Measurements from ENCODE around the gene FLNB. TPM values are rescaled to one million over a fixed set of nuclear protein-coding genes. Genes with fewer than 3 reads are reported as not detected.
A peak's percentile ranks its signal among the peaks of the same experiment; 100 is the strongest.

Gene FLNB
- total RNA-seq, 2 donors from 2014 or later, result 46.1 to 56.7 TPM

DNA sequence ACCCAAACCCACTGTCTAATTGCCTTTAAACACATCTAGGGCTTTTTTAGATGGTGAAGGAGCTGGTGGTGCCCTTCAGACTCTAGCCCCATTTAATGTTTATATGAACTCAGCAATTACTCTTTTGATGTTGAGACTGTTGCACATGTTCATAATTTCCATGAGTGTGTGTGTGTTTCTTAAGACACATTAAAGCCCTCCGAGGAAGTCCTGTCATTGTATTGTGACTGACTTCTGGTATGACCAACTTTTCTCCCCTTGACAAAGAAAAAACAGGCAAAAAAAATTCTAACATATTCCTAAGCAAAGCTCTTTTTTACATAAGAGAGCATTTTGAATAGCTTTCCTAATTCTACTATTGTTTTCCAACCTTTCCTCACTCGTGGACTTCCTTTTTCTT lies 91.6 kb downstream of the FLNB start:
- no peaks in the 10 kb centered on the region for H3K9me3 Mint-ChIP-seq
- peaks cover 7% of the 10 kb centered on the region for H3K4me1 Mint-ChIP-seq (ENCODE audit: low read depth)
- H3K27ac Mint-ChIP-seq, result no peak overlapping the region
- DNase-seq (no peak), ATAC-seq (replicated peaks in 1 of 2) (no peak)
- no peak overlapping the region for H3K4me3 Mint-ChIP-seq
- peaks cover 2 to 4% of the 10 kb centered on the region in 2 donors for H3K36me3 Mint-ChIP-seq (ENCODE audit: insufficient read depth in 2 of 2)
- H3K27me3 Mint-ChIP-seq (ENCODE audit: low read depth), result no peaks in the 10 kb centered on the region

- peaks cover 2 to 4% of the 10 kb centered on the region in 2 donors for H3K36me3 Mint-ChIP-seq (ENCODE audit: insufficient read depth in 2 of 2)
- H3K9me3 Mint-ChIP-seq, result no peaks in the 10 kb centered on the region
- H3K4me1 Mint-ChIP-seq (ENCODE audit: low read depth), result peaks cover 7% of the 10 kb centered on the region
- DNase-seq, result no peak
- ATAC-seq (replicated peaks in 1 of 2), result no peak
- no peak overlapping the region for H3K27ac Mint-ChIP-seq
- no peaks in the 10 kb centered on the region for H3K27me3 Mint-ChIP-seq (ENCODE audit: low read depth)
- H3K4me3 Mint-ChIP-seq, result no peak overlapping the region
Observed at GRCh38 chr3:58101499-58102389, 93.5 kb downstream of the FLNB start.

- H3K36me3 Mint-ChIP-seq (ENCODE audit: insufficient read depth in 2 of 2), result peaks cover 2 to 4% of the 10 kb centered on the region in 2 donors
- peaks cover 7% of the 10 kb centered on the region for H3K4me1 Mint-ChIP-seq (ENCODE audit: low read depth)
- no peaks in the 10 kb centered on the region for H3K9me3 Mint-ChIP-seq
- no peak for DNase-seq
- H3K27me3 Mint-ChIP-seq (ENCODE audit: low read depth), result no peaks in the 10 kb centered on the region
- H3K4me3 Mint-ChIP-seq, result no peak overlapping the region
- no peak for ATAC-seq (replicated peaks in 1 of 2)
- no peak overlapping the region for H3K27ac Mint-ChIP-seq
Observed at GRCh38 chr3:58102390-58102750, 94.1 kb downstream of the FLNB start.

GRCh38 chr3:58102976-58103451 lies 94.8 kb downstream of the FLNB start:
- Mint-ChIP-seq H3K36me3 (ENCODE audit: insufficient read depth in 2 of 2) (peaks cover 1 to 4% of the 10 kb centered on the region in 2 donors), H3K9me3 (no peaks in the 10 kb centered on the region), H3K27ac (no peak overlapping the region), H3K27me3 (ENCODE audit: low read depth) (no peaks in the 10 kb centered on the region), H3K4me1 (ENCODE audit: low read depth) (peaks cover 7% of the 10 kb centered on the region), H3K4me3 (no peak overlapping the region)
- DNase-seq, result no peak
- no peak for ATAC-seq (replicated peaks in 1 of 2)

DNA sequence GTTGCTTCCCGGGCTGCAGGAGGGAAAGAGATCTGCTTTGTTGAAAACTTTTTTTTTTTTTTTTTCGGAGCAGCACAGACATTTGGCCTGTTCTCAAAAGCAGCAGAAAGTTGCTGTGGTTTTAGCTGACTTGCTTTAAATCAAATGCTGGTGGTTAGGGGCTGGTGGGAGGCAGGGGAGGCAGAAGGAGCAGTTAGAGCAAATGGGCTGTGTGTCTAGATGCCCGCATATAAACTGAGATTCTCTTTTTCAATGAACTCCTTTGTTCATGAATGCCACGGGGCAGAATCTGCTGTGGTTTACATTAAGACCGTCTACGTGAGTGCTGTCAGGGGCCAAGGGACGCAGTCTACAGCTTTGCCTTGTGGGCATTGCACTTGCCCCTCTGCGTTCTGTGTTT lies 95.9 kb downstream of the FLNB start:
- H3K4me1 Mint-ChIP-seq (ENCODE audit: low read depth), result peaks cover 7% of the 10 kb centered on the region
- ATAC-seq (replicated peaks in 1 of 2) (no peak), DNase-seq (no peak)
- no peak overlapping the region for H3K27ac Mint-ChIP-seq
- H3K9me3 Mint-ChIP-seq, result no peaks in the 10 kb centered on the region
- no peaks in the 10 kb centered on the region for H3K27me3 Mint-ChIP-seq (ENCODE audit: low read depth)
- H3K36me3 Mint-ChIP-seq (ENCODE audit: insufficient read depth in 2 of 2), result peaks cover 0 to 4% of the 10 kb centered on the region in 2 donors
- H3K4me3 Mint-ChIP-seq, result peak overlapping the region in 1 of 2 donors; percentile 13

GRCh38 chr3:58104712-58105111 lies 96.5 kb downstream of the FLNB start:
- H3K4me3 Mint-ChIP-seq, result no peak overlapping the region
- H3K36me3 Mint-ChIP-seq (ENCODE audit: insufficient read depth in 2 of 2), result peaks cover 0 to 4% of the 10 kb centered on the region in 2 donors
- ATAC-seq (replicated peaks in 1 of 2) (no peak), DNase-seq (no peak)
- H3K27ac Mint-ChIP-seq, result no peak overlapping the region
- H3K4me1 Mint-ChIP-seq (ENCODE audit: low read depth), result peaks cover 7% of the 10 kb centered on the region
- H3K9me3 Mint-ChIP-seq, result no peaks in the 10 kb centered on the region
- no peaks in the 10 kb centered on the region for H3K27me3 Mint-ChIP-seq (ENCODE audit: low read depth)

- H3K4me1 Mint-ChIP-seq (ENCODE audit: low read depth), result peaks cover 7% of the 10 kb centered on the region
- H3K4me3 Mint-ChIP-seq, result no peak overlapping the region
- no peaks in the 10 kb centered on the region for H3K9me3 Mint-ChIP-seq
- H3K27ac Mint-ChIP-seq, result no peak overlapping the region
- H3K36me3 Mint-ChIP-seq (ENCODE audit: insufficient read depth in 2 of 2), result peaks cover 0 to 4% of the 10 kb centered on the region in 2 donors
- no peaks in the 10 kb centered on the region for H3K27me3 Mint-ChIP-seq (ENCODE audit: low read depth)
- DNase-seq (no peak), ATAC-seq (replicated peaks in 1 of 2) (no peak)
Observed at GRCh38 chr3:58105196-58105595, 97.0 kb downstream of the FLNB start.

DNA sequence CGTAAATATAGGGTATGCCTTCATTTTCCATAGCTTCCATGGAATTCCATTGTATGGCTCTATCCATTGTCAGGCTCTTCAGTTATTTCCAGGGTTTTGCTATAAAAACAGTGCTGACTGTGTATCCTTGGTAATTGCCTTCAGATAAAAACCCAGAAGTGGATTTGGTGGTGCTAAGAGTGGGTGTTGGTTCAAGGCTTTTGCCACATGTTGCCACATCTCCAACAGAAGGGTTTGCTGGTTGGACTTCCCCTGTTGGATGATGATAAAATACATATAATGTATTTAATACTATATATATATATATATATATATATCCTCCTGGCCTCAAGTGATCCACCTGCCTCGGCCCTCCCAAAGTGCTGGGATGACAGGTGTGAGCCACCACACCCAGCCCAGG lies 97.8 kb downstream of the FLNB start:
- peaks cover 7% of the 10 kb centered on the region for H3K4me1 Mint-ChIP-seq (ENCODE audit: low read depth)
- H3K9me3 Mint-ChIP-seq, result no peaks in the 10 kb centered on the region
- peaks cover 0 to 4% of the 10 kb centered on the region in 2 donors for H3K36me3 Mint-ChIP-seq (ENCODE audit: insufficient read depth in 2 of 2)
- no peak overlapping the region for H3K4me3 Mint-ChIP-seq
- ATAC-seq (replicated peaks in 1 of 2), result no peak
- peak overlapping the region; percentile 27 for H3K27ac Mint-ChIP-seq
- no peak for DNase-seq
- no peaks in the 10 kb centered on the region for H3K27me3 Mint-ChIP-seq (ENCODE audit: low read depth)

DNA sequence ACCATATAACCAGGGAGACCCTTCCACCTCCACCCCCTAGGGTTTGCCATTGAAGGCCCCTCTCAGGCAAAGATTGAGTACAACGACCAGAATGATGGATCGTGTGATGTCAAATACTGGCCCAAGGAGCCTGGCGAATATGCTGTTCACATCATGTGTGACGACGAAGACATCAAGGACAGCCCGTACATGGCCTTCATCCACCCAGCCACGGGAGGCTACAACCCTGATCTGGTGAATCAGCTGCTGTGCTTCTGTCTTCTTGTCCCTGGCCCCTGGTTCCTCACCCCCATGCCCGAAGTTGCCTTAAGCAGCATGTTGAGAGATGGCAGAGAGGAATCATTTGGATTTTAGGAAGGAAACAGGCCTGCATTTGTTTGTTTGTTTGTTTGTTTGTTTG lies 98.4 kb downstream of the FLNB start:
- H3K27ac Mint-ChIP-seq, result no peak overlapping the region
- ATAC-seq (replicated peaks in 1 of 2), result no peak
- H3K4me3 Mint-ChIP-seq, result no peak overlapping the region
- H3K4me1 Mint-ChIP-seq (ENCODE audit: low read depth), result peaks cover 13% of the 10 kb centered on the region
- no peaks in the 10 kb centered on the region for H3K9me3 Mint-ChIP-seq
- DNase-seq, result no peak
- H3K36me3 Mint-ChIP-seq (ENCODE audit: insufficient read depth in 2 of 2), result peaks cover 0 to 4% of the 10 kb centered on the region in 2 donors
- no peaks in the 10 kb centered on the region for H3K27me3 Mint-ChIP-seq (ENCODE audit: low read depth)

DNA sequence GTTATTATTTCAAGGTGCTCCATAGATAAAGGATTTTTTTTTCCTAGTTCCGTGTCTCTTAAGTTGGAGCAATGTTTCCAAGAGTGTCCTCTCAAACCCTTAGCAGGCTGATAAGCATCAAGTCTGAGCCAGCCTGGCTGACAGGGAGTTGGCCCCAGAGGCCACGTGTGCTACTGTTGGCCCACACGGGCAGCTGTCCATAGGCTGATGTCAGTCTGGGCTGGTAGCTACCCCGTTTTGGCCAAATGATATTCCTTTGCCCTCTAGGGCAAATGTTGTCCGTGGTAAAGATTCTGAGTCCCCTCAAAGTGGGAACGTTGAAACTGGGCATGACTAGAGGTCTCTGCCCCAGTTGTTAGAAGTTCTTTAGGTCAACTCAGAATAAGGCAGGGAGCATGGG lies 99.4 kb downstream of the FLNB start:
- Mint-ChIP-seq H3K27ac (no peak overlapping the region), H3K9me3 (no peaks in the 10 kb centered on the region), H3K4me1 (ENCODE audit: low read depth) (peaks cover 14% of the 10 kb centered on the region), H3K36me3 (ENCODE audit: insufficient read depth in 2 of 2) (peaks cover 0 to 3% of the 10 kb centered on the region in 2 donors), H3K27me3 (ENCODE audit: low read depth) (no peaks in the 10 kb centered on the region), H3K4me3 (no peak overlapping the region)
- no peak for DNase-seq
- no peak for ATAC-seq (replicated peaks in 1 of 2)

- Mint-ChIP-seq H3K4me3 (no peak overlapping the region), H3K36me3 (ENCODE audit: insufficient read depth in 2 of 2) (peaks cover 2 to 13% of the 10 kb centered on the region in 2 donors), H3K27ac (no peak overlapping the region), H3K27me3 (ENCODE audit: low read depth) (no peaks in the 10 kb centered on the region), H3K4me1 (ENCODE audit: low read depth) (peaks cover 14% of the 10 kb centered on the region), H3K9me3 (no peaks in the 10 kb centered on the region)
- no peak for ATAC-seq (replicated peaks in 1 of 2)
- DNase-seq, result no peak
Observed at GRCh38 chr3:58109752-58110151, 101.5 kb downstream of the FLNB start.

GRCh38 chr3:58111513-58112184 lies 103.4 kb downstream of the FLNB start:
- Mint-ChIP-seq H3K4me3 (peak overlapping the region; percentile 3 to 20), H3K27ac (peak overlapping the region; percentile 18), H3K4me1 (ENCODE audit: low read depth) (peaks cover 31% of the 10 kb centered on the region), H3K27me3 (ENCODE audit: low read depth) (no peaks in the 10 kb centered on the region), H3K9me3 (no peaks in the 10 kb centered on the region), H3K36me3 (ENCODE audit: insufficient read depth in 2 of 2) (peaks cover 2 to 13% of the 10 kb centered on the region in 2 donors)
- DNase-seq (peak; percentile 19 to 24), ATAC-seq (replicated peaks in 1 of 2) (peak; percentile 52 to 72)

DNA sequence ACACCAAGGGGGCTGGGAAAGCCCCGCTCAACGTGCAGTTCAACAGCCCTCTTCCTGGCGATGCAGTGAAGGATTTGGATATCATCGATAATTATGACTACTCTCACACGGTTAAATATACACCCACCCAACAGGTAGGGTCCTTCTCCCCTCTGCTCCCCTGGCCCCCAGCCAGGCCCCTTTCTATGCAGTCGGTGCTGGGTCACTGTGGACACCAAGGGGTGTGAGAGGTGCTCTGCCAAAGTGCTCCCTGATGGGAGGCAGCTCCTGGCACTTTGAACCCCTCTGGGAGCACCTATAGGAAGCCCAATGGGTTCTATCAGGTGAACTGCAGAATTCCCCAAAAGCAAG lies 103.9 kb downstream of the FLNB start:
- Mint-ChIP-seq H3K36me3 (ENCODE audit: insufficient read depth in 2 of 2) (peaks cover 2 to 13% of the 10 kb centered on the region in 2 donors), H3K27ac (no peak overlapping the region), H3K4me1 (ENCODE audit: low read depth) (peaks cover 36% of the 10 kb centered on the region), H3K4me3 (no peak overlapping the region), H3K27me3 (ENCODE audit: low read depth) (no peaks in the 10 kb centered on the region), H3K9me3 (no peaks in the 10 kb centered on the region)
- no peak for ATAC-seq (replicated peaks in 1 of 2)
- DNase-seq, result no peak
